GM12878 (cell line): ENCODE measurements around the gene ZNF616. TPM values are rescaled to one million over a fixed set of nuclear protein-coding genes. Genes with fewer than 3 reads are reported as not detected.

Source experiments
- BCL3 ChIP-seq: IDR thresholded peaks from 2 replicates; pipeline ENCODE4 v1.6.1; 2011; ENCODE audit warnings: borderline replicate concordance, low read depth, mild to moderate bottlenecking, moderate library complexity, low read length; ENCODE audit not compliant: insufficient read depth, poor library complexity, severe bottlenecking
- CEBPB ChIP-seq, 2 experiments: fragments of 150-350 bp in 1 of 2; IDR thresholded peaks; 2 replicates each; pipeline ENCODE4 v1.6.1; 2012 to 2014; ENCODE audit warnings: low read depth in 2 of 2, low read length in 2 of 2, borderline replicate concordance in 1 of 2, inconsistent platforms in 1 of 2
- E4F1 ChIP-seq: fragments of 450-650 bp; IDR thresholded peaks from 2 replicates; pipeline ENCODE4 v1.6.1; 2018; ENCODE audit warnings: borderline replicate concordance, mild to moderate bottlenecking; ENCODE audit not compliant: partially characterized antibody
- ELK1 ChIP-seq: IDR thresholded peaks from 2 replicates; pipeline ENCODE4 v1.6.1; 2012; ENCODE audit warnings: low read depth, low read length, improper control_type of control experiment
- EP300 ChIP-seq, 2 experiments: fragments of 150-350 bp in 1 of 2; IDR thresholded peaks; 2 replicates each; pipeline ENCODE4 v1.6.1; 2011 to 2012; ENCODE audit warnings: low read depth in 2 of 2, low read length in 2 of 2, borderline replicate concordance in 1 of 2, improper control_type of control experiment in 1 of 2, inconsistent platforms in 1 of 2; ENCODE audit not compliant: control insufficient read depth in 1 of 2
- EZH2 ChIP-seq: IDR thresholded peaks from 2 replicates; pipeline ENCODE4 v1.6.1; 2012; ENCODE audit warnings: low read depth, mild to moderate bottlenecking, control low read depth, inconsistent platforms, low read length, borderline replicate concordance; ENCODE audit not compliant: control insufficient read depth
- IRF3 ChIP-seq: fragments of 450-650 bp; IDR thresholded peaks from 2 replicates; pipeline ENCODE4 v1.6.1; 2014; ENCODE audit warnings: mild to moderate bottlenecking
- MEF2B ChIP-seq: fragments of 450-650 bp; IDR thresholded peaks from 2 replicates; pipeline ENCODE4 v1.6.1; 2018; ENCODE audit warnings: mild to moderate bottlenecking, moderate library complexity; ENCODE audit not compliant: partially characterized antibody, poor library complexity, severe bottlenecking
- MXI1 ChIP-seq: fragments of 150-350 bp; IDR thresholded peaks from 2 replicates; pipeline ENCODE4 v1.6.1; 2011; ENCODE audit warnings: low read depth, mild to moderate bottlenecking, inconsistent platforms, low read length, improper control_type of control experiment
- RBBP5 ChIP-seq: fragments of 200-600 bp; sonication (generic); conservative IDR thresholded peaks from 2 replicates; pipeline ENCODE4 v1.6.1; 2016
- SREBF1 ChIP-seq: IDR thresholded peaks from 2 replicates; pipeline ENCODE4 v1.6.1; 2012; ENCODE audit warnings: mild to moderate bottlenecking, low read length
- STAT3 ChIP-seq: IDR thresholded peaks from 2 replicates; pipeline ENCODE4 v1.6.1; 2011; ENCODE audit warnings: low read depth, low read length, improper control_type of control experiment
- SUPT20H ChIP-seq: IDR thresholded peaks from 2 replicates; pipeline ENCODE4 v1.6.1; 2011; ENCODE audit warnings: low read depth, mild to moderate bottlenecking, low read length, moderate library complexity, borderline replicate concordance; ENCODE audit not compliant: control insufficient read depth
- TARDBP ChIP-seq: IDR thresholded peaks from 2 replicates; pipeline ENCODE4 v1.6.1; 2016; ENCODE audit warnings: borderline replicate concordance
- TCF3 ChIP-seq: IDR thresholded peaks from 2 replicates; pipeline ENCODE4 v1.6.1; 2012; ENCODE audit warnings: low read depth, mild to moderate bottlenecking, low read length, borderline replicate concordance; ENCODE audit not compliant: insufficient read depth
- ZNF622 ChIP-seq: fragments of 450-650 bp; IDR thresholded peaks from 2 replicates; pipeline ENCODE4 v1.6.1; 2017; ENCODE audit warnings: mild to moderate bottlenecking, inconsistent platforms
- polyA plus RNA-seq, 11 experiments: library from polyadenylated mRNA; depleted of rRNA in 4 of 11; unstranded in 6 of 11; stranded (reverse) in 5 of 11; fragments of >200 nt; fragmentation: Nextera tagmentation in 4 of 11; fragmentation: Illumina TruSeq in 1 of 11; extraction: Ambion mirVana in 4 of 11; extraction: Trizol in 1 of 11; gene quantifications; 1 replicate in 1 of 11; 2 replicates in 10 of 11; pipeline versions ENCODE4 v1.2.1 to v1.2.3, GENCODE V29; 2011 to 2016; ENCODE audit warnings: inconsistent platforms in 2 of 11, missing spikeins in 2 of 11, low read depth in 1 of 11
- total RNA-seq, 4 experiments: library from RNA; depleted of rRNA in 3 of 4; stranded (reverse); fragments of >200 nt in 3 of 4; fragmentation: Illumina TruSeq in 1 of 4; extraction: Trizol in 1 of 4; gene quantifications; 2 replicates each; pipeline versions ENCODE4 v1.2.1 to v1.2.3, GENCODE V29; 2013 to 2021
- TF ChIP-seq, protein P1 (sequence below): IDR thresholded peaks from 2 replicates; pipeline ENCODE4 v1.6.1; 2011; ENCODE audit warnings: borderline replicate concordance, low read depth, mild to moderate bottlenecking, moderate library complexity, mixed read lengths, low read length; ENCODE audit not compliant: insufficient read depth; ENCODE audit errors: extremely low read length
- TF ChIP-seq, protein P2 (sequence below): fragments of 450-650 bp; IDR thresholded peaks from 2 replicates; pipeline ENCODE4 v1.6.1; 2017; ENCODE audit warnings: mild to moderate bottlenecking, low read depth, inconsistent platforms; ENCODE audit not compliant: poor library complexity, severe bottlenecking

Gene ZNF616
- total and polyA plus RNA-seq, 10 of the 15 experiments (the other 5 are each of a cell fraction or from before 2014, with no cell fraction given): 1.1 to 5.9 (median 3.8) TPM

DNA sequence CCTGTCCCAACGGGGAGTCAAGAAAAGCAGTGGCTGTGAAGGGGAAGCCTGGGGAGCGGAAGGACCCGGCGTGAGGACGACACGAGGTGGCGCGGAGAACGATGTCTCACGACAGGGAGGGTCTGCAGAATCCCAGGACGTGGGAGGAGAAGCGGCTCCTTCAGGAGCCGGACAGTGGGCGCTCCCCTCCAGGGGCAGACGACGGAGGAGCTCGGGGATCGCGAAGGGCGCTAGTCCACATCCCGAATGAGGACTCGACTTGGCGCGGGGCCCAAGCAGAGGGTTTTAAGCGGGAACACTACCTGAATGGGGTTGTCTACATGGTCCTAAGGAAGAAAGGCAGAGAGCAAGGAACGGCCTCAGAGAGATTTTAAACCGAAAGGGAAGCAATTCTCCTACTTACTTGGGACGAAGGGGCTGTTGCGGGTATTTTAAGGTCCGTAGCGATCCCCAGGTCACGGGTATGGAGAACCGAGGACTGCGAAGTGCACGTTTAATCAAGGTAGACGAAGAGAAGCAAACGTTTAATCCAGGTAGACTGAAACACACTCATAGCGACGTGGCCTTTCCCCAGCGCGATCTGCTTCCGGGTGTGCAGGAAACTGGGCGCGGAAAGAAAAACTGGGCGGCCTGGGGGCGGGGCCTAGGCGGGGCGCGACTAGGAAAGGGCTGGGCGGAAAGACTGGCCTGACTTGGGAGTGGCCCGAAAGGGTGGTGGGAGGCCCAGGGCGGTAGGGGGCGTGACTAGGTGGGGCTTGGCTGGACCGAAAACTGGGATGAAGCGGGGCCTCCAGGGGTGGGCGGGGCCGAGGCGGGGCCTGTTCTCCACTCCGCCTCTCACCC is 44.3 kb downstream of the ZNF616 start, which contains the start of gene ZNF841 (continued):
- no peak for TF ChIP-seq SUPT20H
- no peak for TF ChIP-seq MEF2B
- no peak for TF ChIP-seq STAT3
- TF ChIP-seq SREBF1: no peak
- no peak for TF ChIP-seq TARDBP
- no peak for TF ChIP-seq ELK1
- TF ChIP-seq, protein P1, sequence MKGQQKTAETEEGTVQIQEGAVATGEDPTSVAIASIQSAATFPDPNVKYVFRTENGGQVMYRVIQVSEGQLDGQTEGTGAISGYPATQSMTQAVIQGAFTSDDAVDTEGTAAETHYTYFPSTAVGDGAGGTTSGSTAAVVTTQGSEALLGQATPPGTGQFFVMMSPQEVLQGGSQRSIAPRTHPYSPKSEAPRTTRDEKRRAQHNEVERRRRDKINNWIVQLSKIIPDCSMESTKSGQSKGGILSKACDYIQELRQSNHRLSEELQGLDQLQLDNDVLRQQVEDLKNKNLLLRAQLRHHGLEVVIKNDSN: no peak
- TF ChIP-seq EP300 (IDR thresholded peaks at IDR 0.05; ENCODE audit: borderline replicate concordance in 1 of 2, control insufficient read depth in 1 of 2, low read depth in 2 of 2, low read length in 2 of 2): no peak
- TF ChIP-seq EZH2: no peak
- TF ChIP-seq, protein P2, sequence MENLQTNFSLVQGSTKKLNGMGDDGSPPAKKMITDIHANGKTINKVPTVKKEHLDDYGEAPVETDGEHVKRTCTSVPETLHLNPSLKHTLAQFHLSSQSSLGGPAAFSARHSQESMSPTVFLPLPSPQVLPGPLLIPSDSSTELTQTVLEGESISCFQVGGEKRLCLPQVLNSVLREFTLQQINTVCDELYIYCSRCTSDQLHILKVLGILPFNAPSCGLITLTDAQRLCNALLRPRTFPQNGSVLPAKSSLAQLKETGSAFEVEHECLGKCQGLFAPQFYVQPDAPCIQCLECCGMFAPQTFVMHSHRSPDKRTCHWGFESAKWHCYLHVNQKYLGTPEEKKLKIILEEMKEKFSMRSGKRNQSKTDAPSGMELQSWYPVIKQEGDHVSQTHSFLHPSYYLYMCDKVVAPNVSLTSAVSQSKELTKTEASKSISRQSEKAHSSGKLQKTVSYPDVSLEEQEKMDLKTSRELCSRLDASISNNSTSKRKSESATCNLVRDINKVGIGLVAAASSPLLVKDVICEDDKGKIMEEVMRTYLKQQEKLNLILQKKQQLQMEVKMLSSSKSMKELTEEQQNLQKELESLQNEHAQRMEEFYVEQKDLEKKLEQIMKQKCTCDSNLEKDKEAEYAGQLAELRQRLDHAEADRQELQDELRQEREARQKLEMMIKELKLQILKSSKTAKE: no peak
- no peak for TF ChIP-seq BCL3
- no peak for TF ChIP-seq MXI1
- no peak for TF ChIP-seq E4F1
- no peak for TF ChIP-seq RBBP5
- no peak for TF ChIP-seq CEBPB (IDR thresholded peaks at IDR 0.05; ENCODE audit: borderline replicate concordance in 1 of 2, low read depth in 2 of 2, low read length in 2 of 2)
- no peak for TF ChIP-seq ZNF622
- no peak for TF ChIP-seq IRF3
- TF ChIP-seq TCF3: no peak
